K562 (cell line): ENCODE results near the gene GALP. TPM values are rescaled to one million over a fixed set of nuclear protein-coding genes. Genes with fewer than 3 reads are reported as not detected.
A peak's percentile ranks its signal among the peaks of the same experiment; 100 is the strongest.

Experiments used
- ATAC-seq: fragments of 200-7000 bp; cut with Tn5 transposase; 3 replicates; pipeline ENCODE4 v1.9.1; 2020; ENCODE audit warnings: moderate library complexity
- BruUV-seq: library from RNA; stranded (reverse); fragments of 400-500 nt; replicated peaks from 2 replicates; lab custom pipeline; 2021; lab: Mats Ljungman, UMichigan
- CTCF ChIA-PET: fragments of 300-600 bp; formaldehyde crosslinking; extraction: SDS; loops from one replicate; lab custom pipeline; 2021; ENCODE audit warnings: low intra/inter-chr PET ratio; lab: Yijun Ruan, JAX
- POLR2A ChIA-PET: fragments of 300-600, 350-650 bp; sonication (Branson Sonifier 250); formaldehyde crosslinking; extraction: SDS; loops from one replicate; lab custom pipeline; 2021; ENCODE audit warnings: antibody characterized with exemption, inconsistent platforms; lab: Yijun Ruan, JAX
- DNase-seq, 4 experiments: peaks; one replicate each; pipeline versions ENCODE4 v3.0.0 to v3.0.0-alpha.2; 2011 to 2018; ENCODE audit warnings: low spot score in 3 of 4, mixed read lengths in 3 of 4; ENCODE audit errors: extremely low read depth in 1 of 4
- FAIRE-seq: peaks from 2 replicates; lab custom pipeline; 2011; peaks lifted over from hg19 to GRCh38; lab: Jason Lieb, UNC
- H2AFZ ChIP-seq: 2 replicates; pipeline ENCODE4 v1.6.0; 2011; ENCODE audit warnings: low read depth, low read length, control low read depth, inconsistent platforms
- H3K27ac ChIP-seq: fragments of 200-600 bp; 3 replicates; pipeline ENCODE4 v1.8.0; 2011; ENCODE audit warnings: low read depth, mild to moderate bottlenecking, control low read depth, inconsistent platforms, low read length, moderate library complexity, mixed read lengths; ENCODE audit errors: extremely low read depth
- H3K27me3 ChIP-seq, 2 experiments: fragments of 300-600 bp in 1 of 2; 2 replicates in 1 of 2; 3 replicates in 1 of 2; pipeline versions ENCODE4 v1.6.0 to v1.8.0; 2011; ENCODE audit warnings: inconsistent platforms in 2 of 2, low read length in 2 of 2, mild to moderate bottlenecking in 1 of 2, mixed read lengths in 1 of 2, moderate library complexity in 1 of 2; ENCODE audit not compliant: control insufficient read depth in 2 of 2, insufficient read depth in 2 of 2
- H3K36me3 ChIP-seq: fragments of 300-600 bp; 3 replicates; pipeline ENCODE4 v1.8.0; 2011; ENCODE audit warnings: mild to moderate bottlenecking, low read length, inconsistent platforms; ENCODE audit not compliant: control insufficient read depth, insufficient read depth
- H3K4me1 ChIP-seq, 2 experiments: fragments of 200-600 bp in 1 of 2; replicated peaks in 1 of 2; 2 replicates in 1 of 2; 3 replicates in 1 of 2; pipeline versions ENCODE4 v1.5.1 to v1.8.0; 2011; ENCODE audit warnings: inconsistent platforms in 2 of 2, low read length in 2 of 2, mild to moderate bottlenecking in 1 of 2, mixed read lengths in 1 of 2, moderate library complexity in 1 of 2; ENCODE audit not compliant: control insufficient read depth in 2 of 2, insufficient read depth in 2 of 2
- H3K4me2 ChIP-seq: 2 replicates; pipeline ENCODE4 v1.6.1; 2011; ENCODE audit warnings: low read length, control low read depth, inconsistent platforms, mixed read lengths; ENCODE audit not compliant: insufficient read depth
- H3K4me3 ChIP-seq: fragments of 200-600 bp; sonication (generic), shearing (Covaris generic); 2 replicates; pipeline ENCODE4 v1.5.1; 2016; ENCODE audit warnings: control low read depth, inconsistent platforms
- H3K79me2 ChIP-seq: fragments of 200-600 bp; 3 replicates; pipeline ENCODE4 v1.8.0; 2011; ENCODE audit warnings: low read length, inconsistent platforms; ENCODE audit not compliant: control insufficient read depth, insufficient read depth
- H3K9ac ChIP-seq, 2 experiments: 2 replicates each; pipeline versions ENCODE4 v1.6.0 to v1.6.1; 2011; ENCODE audit warnings: low read depth in 2 of 2, low read length in 2 of 2, control low read depth in 1 of 2, inconsistent platforms in 1 of 2, mild to moderate bottlenecking in 1 of 2, mixed read lengths in 1 of 2; ENCODE audit not compliant: insufficient read depth in 1 of 2
- H3K9me1 ChIP-seq: one replicate; pipeline ENCODE4 v1.6.0; 2011; ENCODE audit warnings: inconsistent platforms, mild to moderate bottlenecking, low read length, moderate library complexity; ENCODE audit not compliant: control insufficient read depth, insufficient read depth
- H3K9me3 ChIP-seq: replicated peaks from 2 replicates; pipeline ENCODE4 v1.5.1; 2011; ENCODE audit warnings: low read depth, low read length, inconsistent platforms; ENCODE audit not compliant: control insufficient read depth, insufficient read depth
- H4K20me1 ChIP-seq: replicated peaks from 2 replicates; pipeline ENCODE4 v1.6.1; 2011; ENCODE audit warnings: low read length, inconsistent platforms, mixed read lengths; ENCODE audit not compliant: control insufficient read depth, insufficient read depth
- CBX8 ChIP-seq: fragments of 200-600 bp; sonication (generic); IDR thresholded peaks from 2 replicates; pipeline ENCODE4 v1.6.1; 2012; ENCODE audit warnings: borderline replicate concordance, mixed run types, low read depth, mild to moderate bottlenecking, moderate library complexity, mixed read lengths, low read length, control low read depth, inconsistent platforms; ENCODE audit not compliant: poor library complexity, severe bottlenecking; ENCODE audit errors: extremely low read depth
- DPF2 ChIP-seq: fragments of 450-650 bp; IDR thresholded peaks from 2 replicates; pipeline ENCODE4 v1.6.1; 2016
- FOXJ2 ChIP-seq: fragments of 200-800 bp; sonication (Bioruptor generic); IDR thresholded peaks from 2 replicates; pipeline ENCODE4 v1.6.1; 2016; ENCODE audit warnings: missing genetic modification characterization, missing compliant biosample characterization
- NR4A1 ChIP-seq, 2 experiments: fragments of 250-450 bp in 1 of 2; fragments of 450-650 bp in 1 of 2; sonication (Bioruptor Pico) in 1 of 2; IDR thresholded peaks; 2 replicates each; pipeline versions ENCODE4 v1.4.0 to v1.6.1; 2016 to 2020; ENCODE audit warnings: mild to moderate bottlenecking in 2 of 2, missing compliant biosample characterization in 1 of 2, missing genetic modification characterization in 1 of 2, moderate library complexity in 1 of 2
- POLR2H ChIP-seq: IDR thresholded peaks from 2 replicates; pipeline ENCODE4 v1.6.1; 2016; ENCODE audit warnings: missing genetic modification characterization, low read depth, mild to moderate bottlenecking, control low read depth, missing compliant biosample characterization, moderate library complexity
- RFX7 ChIP-seq: fragments of 250-450 bp; sonication (Bioruptor Pico); IDR thresholded peaks from 2 replicates; pipeline ENCODE4 v1.5.1; 2021; ENCODE audit warnings: mild to moderate bottlenecking
- WHSC1 ChIP-seq: IDR thresholded peaks from one replicate; pipeline ENCODE4 v1.6.1; 2012; ENCODE audit warnings: low read length, control low read depth, inconsistent platforms
- ZBED1 ChIP-seq: IDR thresholded peaks from 2 replicates; pipeline ENCODE4 v1.6.1; 2014
- ZNF717 ChIP-seq: fragments of 250-450 bp; sonication (Bioruptor Pico); IDR thresholded peaks from 2 replicates; pipeline ENCODE4 v1.5.0; 2021
- WGBS: fragments of 100-300 bp; shearing (Covaris generic); methylation state at CpG from one replicate; pipeline ENCODE4 v1.1.6; 2016; ENCODE audit warnings: low coverage, mixed read lengths; ENCODE audit not compliant: insufficient coverage; ENCODE audit errors: missing lambda C conversion rate; 5-methylcytosine and 5-hydroxymethylcytosine counted together
- in situ Hi-C: fragments of 300-500 bp; cut with MboI; formaldehyde crosslinking; loops from 4 replicates; pipeline ENCODE4 v1.15.0; 2018; ENCODE audit warnings: inconsistent platforms, mixed read lengths
- intact Hi-C: fragments of 100-400 bp; cut with micrococcal nuclease; formaldehyde crosslinking; loops from 2 replicates; pipeline ENCODE4 v1.14.2; 2022
- polyA plus RNA-seq, 8 experiments: library from polyadenylated mRNA; depleted of rRNA in 4 of 8; stranded (reverse) in 5 of 8; unstranded in 3 of 8; fragments of >200 nt; fragmentation: Nextera tagmentation in 2 of 8; fragmentation: Illumina TruSeq in 1 of 8; extraction: Ambion mirVana in 2 of 8; extraction: Trizol in 1 of 8; gene quantifications; 2 replicates each; pipeline versions ENCODE4 v1.2.1 to v1.2.3, GENCODE V29; 2011 to 2014; ENCODE audit warnings: inconsistent platforms in 1 of 8, missing spikeins in 1 of 8
- total RNA-seq, 7 experiments: library from RNA; depleted of rRNA in 6 of 7; stranded (reverse); fragments of >200 nt in 6 of 7; fragmentation: Illumina TruSeq in 2 of 7; extraction: Trizol in 2 of 7; gene quantifications; 2 replicates each; pipeline versions ENCODE4 v1.2.1 to v1.2.3, GENCODE V29; 2011 to 2021; ENCODE audit warnings: low replicate concordance in 1 of 7
- TF ChIP-seq, protein P1 (sequence below), 2 experiments: fragments of 450-650 bp in 1 of 2; sonication (generic) in 1 of 2; formaldehyde crosslinking in 1 of 2; IDR thresholded peaks in 1 of 2; conservative IDR thresholded peaks in 1 of 2; 2 replicates each; pipeline versions ENCODE4 v1.6.1 to v1.8.1; 2016 to 2023; ENCODE audit warnings: mild to moderate bottlenecking in 2 of 2, moderate library complexity in 2 of 2, inconsistent platforms in 1 of 2, missing genetic modification reagents in 1 of 2
- TF ChIP-seq, protein P2 (sequence below): sonication (generic); formaldehyde crosslinking; IDR thresholded peaks from 2 replicates; pipeline ENCODE4 v1.8.0; 2022; ENCODE audit warnings: missing genetic modification reagents, mild to moderate bottlenecking, moderate library complexity, borderline replicate concordance
- TF ChIP-seq, protein P3 (sequence below), 2 experiments: IDR thresholded peaks; 2 replicates each; pipeline ENCODE4 v1.6.1; 2012; ENCODE audit warnings: improper control_type of control experiment in 2 of 2, low read depth in 2 of 2, low read length in 2 of 2, borderline replicate concordance in 1 of 2

The GALP gene
- total and polyA plus RNA-seq, 9 of the 15 experiments (the other 6 are each of a cell fraction or from before 2014, with no cell fraction given): not detected

DNA sequence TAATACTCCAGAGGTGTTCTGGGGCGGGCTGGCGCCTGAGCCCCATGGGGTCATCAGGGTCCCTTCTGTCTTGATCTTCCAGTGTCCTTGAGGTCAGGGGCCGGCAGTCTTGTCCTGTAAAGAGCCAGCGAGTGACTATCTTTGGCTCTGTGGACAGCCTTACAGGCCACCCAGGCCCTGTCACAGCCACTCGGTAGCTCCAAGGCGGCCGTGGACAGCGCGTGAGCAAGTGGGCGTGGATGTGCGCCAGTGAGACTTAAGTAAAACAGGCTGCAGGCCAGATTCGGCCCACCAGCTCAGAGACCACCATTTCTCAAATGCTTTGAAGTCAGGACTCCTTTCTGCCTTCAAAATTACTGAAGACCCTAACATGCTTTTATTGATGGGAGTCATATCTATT lies 31.0 kb upstream of the GALP start:
- WGBS: 85% methylated on average over 12 of the region's 12 CpGs
- FAIRE-seq (no peak), DNase-seq (no peak), ATAC-seq (no peak)
- no TSS peak for BruUV-seq
- intact Hi-C loops (no loop called here), in situ Hi-C loops (loop anchor here (25.0 kb wide), 1 partner anchor 983 kb away; the partner anchor contains the start of genes DNAAF3 and TNNI3)
- ChIA-PET POLR2A (interaction anchor here (0.5 kb wide), 1 partner anchor 1446 kb away, joined by 3 read pairs; no protein-coding TSS in a partner anchor), CTCF (no interaction called here)
- Histone ChIP-seq H3K9ac (peak overlapping the region in 1 of 2 experiments; percentile 14; a peak in 1 of 4 replicates), H3K79me2 (peaks cover 40% of the 10 kb centered on the region), H3K9me1 (no peaks in the 10 kb centered on the region), H4K20me1 (no peaks in the 10 kb centered on the region; the same call in 1 of the 2 replicates), H3K36me3 (peaks cover 22% of the 10 kb centered on the region; the same call in 2 of the 3 replicates), H3K4me1 (peaks cover 8 to 17% of the 10 kb centered on the region in 2 experiments), H3K4me2 (no peak overlapping the region), H3K27me3 (no peaks in the 10 kb centered on the region), H3K4me3 (no peak overlapping the region), H3K27ac (no peak overlapping the region), H2AFZ (no peak overlapping the region), H3K9me3 (no peaks in the 10 kb centered on the region)
- TF ChIP-seq, protein P1, sequence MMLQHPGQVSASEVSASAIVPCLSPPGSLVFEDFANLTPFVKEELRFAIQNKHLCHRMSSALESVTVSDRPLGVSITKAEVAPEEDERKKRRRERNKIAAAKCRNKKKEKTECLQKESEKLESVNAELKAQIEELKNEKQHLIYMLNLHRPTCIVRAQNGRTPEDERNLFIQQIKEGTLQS (IDR thresholded peaks at IDR 0.05): no peak
- TF ChIP-seq, protein P1 (CRISPR knock-in tag; conservative IDR thresholded peaks at IDR 0.05): no peak
- TF ChIP-seq, protein P2, sequence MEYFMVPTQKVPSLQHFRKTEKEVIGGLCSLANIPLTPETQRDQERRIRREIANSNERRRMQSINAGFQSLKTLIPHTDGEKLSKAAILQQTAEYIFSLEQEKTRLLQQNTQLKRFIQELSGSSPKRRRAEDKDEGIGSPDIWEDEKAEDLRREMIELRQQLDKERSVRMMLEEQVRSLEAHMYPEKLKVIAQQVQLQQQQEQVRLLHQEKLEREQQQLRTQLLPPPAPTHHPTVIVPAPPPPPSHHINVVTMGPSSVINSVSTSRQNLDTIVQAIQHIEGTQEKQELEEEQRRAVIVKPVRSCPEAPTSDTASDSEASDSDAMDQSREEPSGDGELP: no peak
- TF ChIP-seq CBX8: no peak
- no peak for TF ChIP-seq NR4A1 (CRISPR knock-in tag; IDR thresholded peaks at IDR 0.05)
- no peak for TF ChIP-seq NR4A1 (tag; IDR thresholded peaks at IDR 0.05)
- TF ChIP-seq, protein P3, sequence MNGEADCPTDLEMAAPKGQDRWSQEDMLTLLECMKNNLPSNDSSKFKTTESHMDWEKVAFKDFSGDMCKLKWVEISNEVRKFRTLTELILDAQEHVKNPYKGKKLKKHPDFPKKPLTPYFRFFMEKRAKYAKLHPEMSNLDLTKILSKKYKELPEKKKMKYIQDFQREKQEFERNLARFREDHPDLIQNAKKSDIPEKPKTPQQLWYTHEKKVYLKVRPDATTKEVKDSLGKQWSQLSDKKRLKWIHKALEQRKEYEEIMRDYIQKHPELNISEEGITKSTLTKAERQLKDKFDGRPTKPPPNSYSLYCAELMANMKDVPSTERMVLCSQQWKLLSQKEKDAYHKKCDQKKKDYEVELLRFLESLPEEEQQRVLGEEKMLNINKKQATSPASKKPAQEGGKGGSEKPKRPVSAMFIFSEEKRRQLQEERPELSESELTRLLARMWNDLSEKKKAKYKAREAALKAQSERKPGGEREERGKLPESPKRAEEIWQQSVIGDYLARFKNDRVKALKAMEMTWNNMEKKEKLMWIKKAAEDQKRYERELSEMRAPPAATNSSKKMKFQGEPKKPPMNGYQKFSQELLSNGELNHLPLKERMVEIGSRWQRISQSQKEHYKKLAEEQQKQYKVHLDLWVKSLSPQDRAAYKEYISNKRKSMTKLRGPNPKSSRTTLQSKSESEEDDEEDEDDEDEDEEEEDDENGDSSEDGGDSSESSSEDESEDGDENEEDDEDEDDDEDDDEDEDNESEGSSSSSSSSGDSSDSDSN (IDR thresholded peaks at IDR 0.05; ENCODE audit: borderline replicate concordance in 1 of 2, low read depth in 2 of 2, low read length in 2 of 2): no peak
- no peak for TF ChIP-seq ZBED1
- no peak for TF ChIP-seq WHSC1
- TF ChIP-seq POLR2H (tag): no peak
- no peak for TF ChIP-seq ZNF717 (CRISPR knock-in tag)
- no peak for TF ChIP-seq DPF2
- TF ChIP-seq FOXJ2: no peak
- TF ChIP-seq RFX7: no peak
